DMS 273 (cell line): Measurements from ENCODE around the gene HSPBP1.
"Not testable (repeated sequence)": the region's sequence is repeated elsewhere in the genome, so short reads cannot be mapped to it uniquely, and the experiment has no call there.

Source experiments
- DNase-seq: peaks from one replicate; lab custom pipeline; 2025; ENCODE audit not compliant: unreplicated experiment; lab: John Stamatoyannopoulos, UW

Gene HSPBP1

DNA sequence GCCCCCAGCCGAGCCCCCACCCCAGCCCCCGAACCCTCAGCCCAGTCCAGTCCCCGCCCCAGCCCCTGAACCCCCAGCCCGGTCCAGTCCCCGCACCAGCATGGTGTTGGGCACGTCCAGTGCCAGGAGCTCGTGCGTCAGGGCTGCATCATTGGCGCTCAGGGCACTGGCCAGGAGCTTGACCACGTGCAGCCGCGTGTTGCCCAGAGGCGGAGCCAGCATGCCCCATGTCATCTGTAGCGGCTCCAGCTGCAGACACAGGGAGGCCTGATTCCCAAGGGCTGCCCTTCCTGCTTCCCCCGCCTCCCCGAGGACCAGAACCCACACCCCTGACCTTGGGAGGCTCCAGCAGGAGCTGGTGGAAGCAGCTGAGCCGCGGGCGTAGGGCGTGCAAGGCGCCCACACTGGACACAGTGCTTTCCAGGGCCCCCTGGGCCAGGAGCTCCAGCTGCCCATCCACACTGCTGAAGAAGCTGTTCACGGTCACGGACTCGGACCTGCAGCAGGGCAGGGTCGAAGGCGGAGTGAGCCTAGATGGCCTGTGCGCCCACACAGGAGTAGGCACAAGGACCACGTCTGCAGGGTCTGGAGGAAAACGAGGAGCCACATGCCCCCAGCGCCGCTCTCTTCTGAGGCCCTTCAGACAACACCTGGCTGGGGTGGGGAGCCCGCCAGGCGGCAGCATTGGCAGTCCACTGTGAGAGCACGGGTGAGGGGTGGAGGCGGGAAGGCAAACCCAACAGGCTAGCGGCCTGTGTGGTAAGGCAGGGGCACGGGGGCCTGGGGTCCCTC, 38.6 kb downstream of the HSPBP1 start:
- DNase-seq: no peak

- no peak for DNase-seq
Observed at GRCh38 chr19:55240713-55241020, 39.2 kb downstream of the HSPBP1 start.

- no peak for DNase-seq
Observed at GRCh38 chr19:55239004-55239403, 40.9 kb downstream of the HSPBP1 start.

DNA sequence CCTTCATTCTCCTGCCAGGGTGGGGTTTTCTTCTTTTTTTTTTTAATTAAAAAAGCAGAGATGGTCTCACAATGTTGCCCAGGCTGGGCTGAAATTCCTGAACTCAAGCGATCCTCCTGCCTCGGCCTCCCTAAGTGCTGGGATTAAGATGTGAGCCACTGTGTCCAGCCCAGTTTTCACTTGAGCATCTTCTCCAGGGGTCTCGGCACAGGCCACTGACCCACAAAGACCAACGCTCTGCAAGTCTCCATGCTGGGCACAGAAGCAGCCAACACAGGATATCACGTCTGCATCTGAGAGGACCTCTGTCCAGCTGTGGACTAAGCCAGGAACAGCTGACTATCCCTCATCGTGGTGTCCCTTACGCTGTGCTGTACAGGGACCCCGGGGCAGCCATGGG, 41.9 kb downstream of the HSPBP1 start:
- no peak for DNase-seq

DNA sequence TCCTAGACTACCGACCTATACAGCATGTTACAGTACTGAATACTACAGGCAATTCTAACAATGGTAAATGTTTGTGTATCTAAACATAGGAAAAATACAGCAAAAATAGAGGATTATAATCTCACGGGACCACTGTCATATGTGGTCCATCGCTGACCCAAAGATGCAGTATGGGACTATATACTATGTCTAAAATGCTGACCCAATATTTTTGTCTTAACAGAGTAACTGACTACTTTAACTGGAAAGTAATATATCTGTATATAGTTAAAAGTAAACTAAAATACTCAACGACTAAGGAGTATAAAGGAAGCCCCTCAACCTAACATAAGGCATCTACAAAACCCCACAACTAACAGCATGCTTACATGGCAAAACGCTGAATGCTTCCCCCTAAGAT, 46.9 kb downstream of the HSPBP1 start:
- no peak for DNase-seq

- DNase-seq: no peak
Observed at GRCh38 chr19:55232286-55232602, 47.7 kb downstream of the HSPBP1 start.

DNA sequence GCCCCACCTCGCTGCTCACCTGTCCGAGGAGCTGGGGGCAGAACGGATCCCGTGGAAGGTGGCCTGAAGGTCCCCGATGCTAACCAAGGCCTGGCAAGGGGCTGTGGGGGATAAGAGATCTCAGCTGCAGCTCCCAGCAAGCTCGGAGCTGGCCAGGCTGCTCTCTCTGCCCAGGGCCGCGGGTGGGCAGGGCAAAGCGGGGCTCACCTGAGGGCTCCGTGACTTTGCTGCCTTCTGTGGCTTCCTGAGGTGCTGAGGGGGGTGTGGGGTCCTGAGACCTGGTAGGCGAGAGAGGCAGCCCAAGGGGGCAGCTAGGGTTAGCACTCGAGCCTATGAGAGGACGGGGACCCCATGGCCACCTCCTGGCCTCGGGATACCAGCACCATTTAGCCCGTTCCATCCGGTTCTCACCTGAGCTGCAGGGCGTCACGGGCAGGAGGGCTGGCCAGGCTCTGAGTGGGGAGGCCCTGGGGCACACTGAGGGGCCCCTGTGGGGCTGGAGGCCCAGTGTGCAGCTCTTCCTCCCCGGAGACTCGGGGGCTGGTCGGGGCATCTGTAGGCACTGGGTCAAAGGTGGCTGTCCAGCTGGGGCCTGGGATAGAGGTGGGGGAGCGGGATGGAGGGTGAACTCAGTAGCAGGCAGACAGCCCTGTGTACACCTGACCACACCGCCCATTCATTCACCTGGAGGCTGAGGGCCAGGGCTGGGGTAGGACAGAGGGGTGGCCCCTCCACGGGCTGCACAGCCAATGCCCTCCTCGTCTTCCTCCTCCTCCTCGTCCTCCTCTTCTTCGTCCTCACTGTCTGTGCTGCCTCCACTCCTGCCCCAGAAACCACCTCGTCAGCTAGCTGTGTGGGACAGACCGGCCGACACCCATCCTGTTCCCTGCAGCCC, 48.3 kb downstream of the HSPBP1 start:
- DNase-seq: no peak

- DNase-seq: no peak
Observed at GRCh38 chr19:55230780-55231179, 49.1 kb downstream of the HSPBP1 start.

DNA sequence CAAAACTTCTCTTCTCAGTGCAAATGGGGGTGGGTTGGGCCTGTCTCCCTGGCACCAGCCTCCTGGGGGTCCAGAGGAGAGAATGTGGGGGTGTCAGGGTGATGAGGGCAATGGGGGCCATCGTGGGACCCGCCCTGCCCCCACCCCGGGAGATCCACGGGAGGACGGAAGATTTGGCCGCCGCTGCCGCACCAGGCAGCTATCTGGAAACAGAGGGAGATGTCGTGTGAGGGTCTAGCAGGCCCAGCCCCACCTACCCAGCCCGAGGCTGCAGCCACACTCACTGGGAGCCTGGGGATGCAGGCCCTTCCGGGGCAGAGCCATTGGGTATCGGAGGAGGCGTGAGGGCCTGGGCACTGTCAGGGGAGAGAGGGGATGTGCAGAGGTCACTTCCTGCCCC, 49.6 kb downstream of the HSPBP1 start:
- no peak for DNase-seq

DNA sequence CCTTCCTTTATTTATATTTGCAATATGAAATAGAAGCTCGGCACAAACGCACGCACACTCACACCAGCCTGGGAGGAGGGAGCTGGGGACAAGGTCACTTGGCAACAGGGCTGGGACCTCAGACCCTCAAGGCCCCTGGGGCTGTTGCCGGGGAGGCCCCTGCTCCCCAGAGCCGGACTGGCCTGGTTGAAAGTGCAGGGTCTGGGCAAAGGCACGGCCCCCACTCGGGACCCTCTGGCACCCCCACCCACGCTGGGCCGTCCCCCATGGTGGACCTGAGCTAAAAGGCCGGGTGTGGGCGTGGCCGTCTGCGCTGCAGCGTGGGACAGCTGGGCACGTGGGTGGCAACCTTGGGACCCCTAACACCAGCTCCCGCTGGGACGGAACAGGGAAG, 50.1 kb downstream of the HSPBP1 start:
- no peak for DNase-seq

GRCh38 chr19:55229145-55229788, 50.6 kb downstream of the HSPBP1 start:
- DNase-seq: no peak

GRCh38 chr19:55228403-55229031, 51.4 kb downstream of the HSPBP1 start, which contains the start of gene TMEM86B:
TMEM86B (minus strand) TSS chr19:55228763; CDS start chr19:55228741, 22 bp downstream.
- DNase-seq: no peak

- DNase-seq: no peak
Observed at GRCh38 chr19:55228015-55228391, 51.9 kb downstream of the HSPBP1 start.

GRCh38 chr19:55227241-55228014, 52.5 kb downstream of the HSPBP1 start:
- no peak for DNase-seq

DNA sequence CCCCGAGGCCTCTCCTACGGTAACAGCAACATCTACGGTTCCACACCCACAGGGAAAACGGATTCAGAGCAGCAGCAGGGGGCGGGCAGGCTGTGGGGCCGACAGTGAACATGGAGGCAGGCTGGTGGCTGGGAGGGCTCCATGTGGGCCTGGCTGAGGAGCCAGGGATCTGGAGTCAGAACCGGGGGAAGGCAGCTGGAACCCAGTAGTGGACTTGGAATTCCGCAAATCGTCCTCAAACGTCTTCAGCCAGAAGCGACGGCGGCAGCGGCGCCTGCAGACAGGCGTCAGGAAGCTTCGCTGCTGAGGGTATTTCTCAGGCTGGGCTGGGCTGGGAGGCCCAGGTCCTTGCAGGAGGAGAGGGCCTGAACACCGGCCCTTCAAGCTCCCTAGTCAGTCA, 53.1 kb downstream of the HSPBP1 start:
- no peak for DNase-seq

DNA sequence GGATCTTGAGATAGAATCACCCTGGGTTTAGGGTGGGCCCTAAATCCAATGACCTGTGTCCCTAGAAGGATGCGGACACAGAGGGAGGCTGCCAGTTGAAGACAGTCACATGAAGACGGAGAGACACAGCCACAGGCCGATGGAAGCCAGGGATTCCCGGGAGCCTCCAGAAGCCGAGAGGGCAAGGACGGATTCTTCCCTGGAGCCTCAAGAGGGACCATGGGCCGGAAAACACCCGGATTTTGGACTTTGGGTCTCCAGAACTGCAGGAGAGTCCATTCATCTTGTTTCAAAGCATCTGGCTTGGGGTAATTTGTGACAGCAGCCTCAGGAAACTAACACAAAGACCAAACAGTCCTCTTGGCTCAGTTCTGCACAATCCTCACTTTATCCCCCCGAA, 53.6 kb downstream of the HSPBP1 start:
- DNase-seq: no peak

- DNase-seq: no peak
Observed at GRCh38 chr19:55225415-55225958, 54.4 kb downstream of the HSPBP1 start.

DNA sequence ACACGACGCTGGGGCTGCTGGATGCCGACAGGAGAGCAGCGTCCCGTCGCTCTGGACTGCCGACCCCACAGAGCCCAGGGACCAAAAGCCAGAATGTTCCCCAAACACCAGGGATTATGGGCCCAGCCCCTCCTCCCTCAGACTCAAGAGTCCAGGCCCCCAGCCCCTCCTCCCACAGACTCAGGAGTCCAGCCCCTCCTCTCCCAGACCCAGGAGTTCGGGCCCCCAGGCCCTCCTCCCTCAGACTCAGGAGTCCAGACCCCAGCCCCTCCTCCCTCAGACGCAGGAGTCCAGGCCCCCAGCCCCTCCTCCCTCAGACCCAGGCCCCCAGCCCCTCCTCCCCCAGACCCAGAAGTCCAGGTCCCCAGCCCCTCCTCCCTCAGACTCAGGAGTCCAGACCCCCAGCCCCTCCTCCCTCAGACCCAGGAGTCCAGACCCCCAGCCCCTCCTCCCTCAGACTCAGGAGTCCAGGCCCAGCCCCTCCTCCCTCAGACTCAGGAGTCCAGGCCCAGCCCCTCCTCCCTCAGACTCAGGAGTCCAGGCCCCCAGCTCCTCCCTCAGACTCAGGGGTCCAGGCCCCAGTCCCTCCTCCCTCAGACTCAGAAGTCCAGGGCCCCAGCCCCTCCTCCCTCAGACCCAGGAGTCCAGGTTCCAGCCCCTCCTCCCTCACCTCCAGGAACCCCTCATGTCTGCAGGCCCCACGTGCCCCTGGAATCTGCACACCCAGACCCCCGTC, 55.1 kb downstream of the HSPBP1 start:
- not testable (repeated sequence) for DNase-seq

GRCh38 chr19:55224038-55224665, 55.8 kb downstream of the HSPBP1 start:
- no peak for DNase-seq
